Lower lobe of right lung (tissue), 2 donors: ENCODE measurements around the gene GLIS1. TPM values are rescaled to one million over a fixed set of nuclear protein-coding genes. Genes with fewer than 3 reads are reported as not detected.

ENCODE experiments used
- ATAC-seq, 2 donors: fragments of 200-7000 bp; cut with Tn5 transposase; one replicate each; pipeline ENCODE4 v1.9.1; 2020 to 2022; ENCODE audit warnings: mild to moderate bottlenecking in 2 of 2, moderate library complexity in 2 of 2
- DNase-seq: peaks from one replicate; pipeline ENCODE4 v3.0.0-alpha.2; 2020
- H3K27ac ChIP-seq: fragments of 200-600 bp; one replicate; pipeline ENCODE4 v1.8.0; 2022
- H3K27me3 ChIP-seq: fragments of 200-600 bp; one replicate; pipeline ENCODE4 v1.8.0; 2022; ENCODE audit warnings: low read depth
- H3K36me3 ChIP-seq: fragments of 200-600 bp; one replicate; pipeline ENCODE4 v1.8.0; 2022; ENCODE audit warnings: mild to moderate bottlenecking
- H3K4me1 ChIP-seq: fragments of 200-600 bp; one replicate; pipeline ENCODE4 v1.8.0; 2022
- H3K4me3 ChIP-seq: fragments of 200-600 bp; one replicate; pipeline ENCODE4 v1.8.0; 2022; ENCODE audit warnings: mild to moderate bottlenecking
- H3K9me3 ChIP-seq: fragments of 200-600 bp; one replicate; pipeline ENCODE4 v1.8.0; 2022
- intact Hi-C: fragments of 100-400 bp; cut with DNase I; formaldehyde crosslinking; loops from one replicate; pipeline ENCODE4 v1.11.0; 2022
- total RNA-seq: library from RNA; stranded (reverse); fragmentation: NEBNext Ultra II Directional; extraction: Animal tissue kit (Norgen Biotek cat#: 25700); gene quantifications from one replicate; pipeline ENCODE4 v1.2.1, GENCODE V29; 2021
- TF ChIP-seq, protein P1 (sequence below): fragments of 200-600 bp; IDR thresholded peaks from one replicate; pipeline ENCODE4 v1.8.0; 2022; ENCODE audit warnings: antibody characterized with exemption, mild to moderate bottlenecking
- donor health status: DM: no; HTN: yes; CAD: no; lungs with severe emphysema.

Gene GLIS1
- total RNA-seq, 1 donor from 2014 or later, result not detected

GRCh38 chr1:53642215-53642555, 96.8 kb downstream of the GLIS1 start:
- intact Hi-C loops, result no loop called here

GRCh38 chr1:53641481-53642214, 97.3 kb downstream of the GLIS1 start:
- no peaks in the 10 kb centered on the region for H3K4me1 ChIP-seq
- DNase-seq (peak; percentile 15), ATAC-seq (no peak)
- H3K9me3 ChIP-seq, result no peaks in the 10 kb centered on the region
- no peak overlapping the region for H3K4me3 ChIP-seq
- TF ChIP-seq, protein P1, sequence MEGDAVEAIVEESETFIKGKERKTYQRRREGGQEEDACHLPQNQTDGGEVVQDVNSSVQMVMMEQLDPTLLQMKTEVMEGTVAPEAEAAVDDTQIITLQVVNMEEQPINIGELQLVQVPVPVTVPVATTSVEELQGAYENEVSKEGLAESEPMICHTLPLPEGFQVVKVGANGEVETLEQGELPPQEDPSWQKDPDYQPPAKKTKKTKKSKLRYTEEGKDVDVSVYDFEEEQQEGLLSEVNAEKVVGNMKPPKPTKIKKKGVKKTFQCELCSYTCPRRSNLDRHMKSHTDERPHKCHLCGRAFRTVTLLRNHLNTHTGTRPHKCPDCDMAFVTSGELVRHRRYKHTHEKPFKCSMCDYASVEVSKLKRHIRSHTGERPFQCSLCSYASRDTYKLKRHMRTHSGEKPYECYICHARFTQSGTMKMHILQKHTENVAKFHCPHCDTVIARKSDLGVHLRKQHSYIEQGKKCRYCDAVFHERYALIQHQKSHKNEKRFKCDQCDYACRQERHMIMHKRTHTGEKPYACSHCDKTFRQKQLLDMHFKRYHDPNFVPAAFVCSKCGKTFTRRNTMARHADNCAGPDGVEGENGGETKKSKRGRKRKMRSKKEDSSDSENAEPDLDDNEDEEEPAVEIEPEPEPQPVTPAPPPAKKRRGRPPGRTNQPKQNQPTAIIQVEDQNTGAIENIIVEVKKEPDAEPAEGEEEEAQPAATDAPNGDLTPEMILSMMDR, result no peak
- intact Hi-C loops, result no loop called here
- no peaks in the 10 kb centered on the region for H3K36me3 ChIP-seq
- no peaks in the 10 kb centered on the region for H3K27me3 ChIP-seq
- no peak overlapping the region for H3K27ac ChIP-seq

More at GRCh38 chr1:53642215-53642555, 96.8 kb downstream of the GLIS1 start:
- Histone ChIP-seq H3K9me3 (no peaks in the 10 kb centered on the region), H3K36me3 (no peaks in the 10 kb centered on the region), H3K4me3 (no peak overlapping the region), H3K27me3 (no peaks in the 10 kb centered on the region), H3K27ac (no peak overlapping the region), H3K4me1 (no peaks in the 10 kb centered on the region)
- peak; percentile 6 for DNase-seq
- ATAC-seq, result no peak
- TF ChIP-seq, protein P1, result no peak

DNA sequence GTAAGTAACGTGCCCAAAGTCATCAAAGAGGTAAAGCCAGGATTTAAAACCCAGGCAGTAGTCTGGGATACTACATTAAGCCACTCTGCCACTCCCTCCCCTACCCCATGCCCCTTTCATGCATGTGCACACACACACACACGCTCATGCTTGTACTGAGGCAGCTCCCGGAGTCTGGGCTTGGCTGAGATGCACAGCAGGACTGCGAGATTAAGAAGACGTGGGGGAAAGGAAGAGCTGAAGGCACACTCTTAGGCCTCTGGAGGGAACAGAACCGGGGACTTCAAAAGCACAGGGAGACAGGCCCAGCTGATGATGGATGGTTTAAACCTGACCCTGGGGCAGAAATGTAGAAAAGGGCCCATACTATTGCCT, 98.3 kb downstream of the GLIS1 start:
- intact Hi-C loops, result no loop called here
- peak; percentile 6 for DNase-seq
- H3K36me3 ChIP-seq, result no peaks in the 10 kb centered on the region

DNA sequence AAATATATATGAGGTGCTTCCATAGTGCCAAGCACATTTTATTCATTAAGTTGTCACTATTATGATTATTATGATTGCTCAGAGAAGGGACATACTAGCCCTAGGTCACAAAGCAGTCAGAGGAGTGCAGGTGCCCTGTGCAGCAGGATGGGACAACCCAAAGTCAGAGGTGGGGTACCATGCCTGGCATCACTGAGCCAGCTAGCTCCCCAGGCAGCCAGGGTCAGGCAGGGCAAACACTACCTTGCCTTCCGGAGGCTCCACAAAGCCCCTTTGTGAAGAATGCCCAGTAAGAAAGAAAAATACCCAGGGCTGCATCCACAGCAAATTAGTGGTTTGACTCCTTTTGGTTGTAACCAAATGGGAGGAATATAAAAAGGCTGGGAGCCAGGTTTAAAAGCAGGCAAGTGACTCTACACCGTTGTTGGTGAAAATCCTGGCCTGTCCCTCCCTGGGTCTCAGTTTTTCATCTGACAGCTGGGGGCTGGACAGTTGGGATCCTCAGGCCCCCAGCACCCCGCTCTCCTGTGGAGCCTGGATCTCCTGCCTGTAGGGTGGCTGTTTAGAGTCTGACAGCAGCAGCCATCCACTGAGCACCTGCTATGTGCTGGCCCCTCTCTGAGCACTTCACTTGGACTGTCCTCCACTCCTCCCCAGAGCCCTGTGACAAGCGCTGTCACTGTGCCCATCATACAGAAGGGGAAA, 98.8 kb downstream of the GLIS1 start:
- Histone ChIP-seq H3K36me3 (no peaks in the 10 kb centered on the region), H3K9me3 (no peaks in the 10 kb centered on the region), H3K4me1 (no peaks in the 10 kb centered on the region), H3K27me3 (no peaks in the 10 kb centered on the region), H3K4me3 (no peak overlapping the region), H3K27ac (no peak overlapping the region)
- no peak for ATAC-seq
- peak; percentile 16 for DNase-seq
- intact Hi-C loops, result no loop called here
- TF ChIP-seq, protein P1, result no peak

More for the DNA sequence above, 98.3 kb downstream of the GLIS1 start:
- no peak overlapping the region for H3K27ac ChIP-seq
- H3K9me3 ChIP-seq, result no peaks in the 10 kb centered on the region
- ATAC-seq, result no peak
- H3K4me1 ChIP-seq, result no peaks in the 10 kb centered on the region
- no peaks in the 10 kb centered on the region for H3K27me3 ChIP-seq
- no peak overlapping the region for H3K4me3 ChIP-seq
- TF ChIP-seq, protein P1, result no peak

- H3K4me1 ChIP-seq, result no peaks in the 10 kb centered on the region
- no peak overlapping the region for H3K4me3 ChIP-seq
- TF ChIP-seq, protein P1, result no peak
- H3K36me3 ChIP-seq, result no peaks in the 10 kb centered on the region
- no peaks in the 10 kb centered on the region for H3K27me3 ChIP-seq
- ATAC-seq (no peak), DNase-seq (no peak)
- intact Hi-C loops, result no loop called here
- no peaks in the 10 kb centered on the region for H3K9me3 ChIP-seq
- H3K27ac ChIP-seq, result no peak overlapping the region
Measured at GRCh38 chr1:53639251-53639763, 99.7 kb downstream of the GLIS1 start.
